Stimulated activated CD8-positive, alpha-beta memory T cell treated with anti-CD3 and anti-CD28 coated beads, Interleukin-2, amount 100 ng/mL, for 1 hour (primary cell): Measurements from ENCODE around the gene SPAG9.
"Not testable (repeated sequence)": the region's sequence is repeated elsewhere in the genome, so short reads cannot be mapped to it uniquely, and the experiment has no call there.

Experiments used
- DNase-seq, 2 donors: peaks; one replicate each; pipeline ENCODE4 v3.0.0-alpha.2; 2020; ENCODE audit warnings: low read depth in 2 of 2

SPAG9 gene

GRCh38 chr17:51132964-51133319 is 12.3 kb upstream of the SPAG9 start:
- no peak for DNase-seq

DNA sequence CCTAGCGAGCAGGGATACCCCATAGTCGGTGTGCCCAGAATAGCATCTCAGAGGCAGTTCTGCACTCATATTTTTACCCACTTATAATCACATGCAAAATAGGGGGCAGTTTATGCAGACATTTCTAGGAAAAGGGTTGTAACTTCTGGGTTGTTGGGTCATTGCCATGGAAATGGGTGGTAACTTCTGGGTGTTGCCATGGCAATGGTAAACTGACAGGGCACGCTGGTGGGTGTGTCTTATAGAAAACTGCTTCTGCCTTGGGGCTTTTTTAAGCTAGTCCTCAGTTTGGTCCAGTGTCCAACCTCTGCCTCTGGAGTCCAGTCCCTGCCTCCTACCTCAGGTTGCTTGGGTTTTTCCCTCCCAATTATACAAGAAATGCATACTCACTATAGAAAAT is 7.4 kb upstream of the SPAG9 start:
- DNase-seq, result no peak

DNA sequence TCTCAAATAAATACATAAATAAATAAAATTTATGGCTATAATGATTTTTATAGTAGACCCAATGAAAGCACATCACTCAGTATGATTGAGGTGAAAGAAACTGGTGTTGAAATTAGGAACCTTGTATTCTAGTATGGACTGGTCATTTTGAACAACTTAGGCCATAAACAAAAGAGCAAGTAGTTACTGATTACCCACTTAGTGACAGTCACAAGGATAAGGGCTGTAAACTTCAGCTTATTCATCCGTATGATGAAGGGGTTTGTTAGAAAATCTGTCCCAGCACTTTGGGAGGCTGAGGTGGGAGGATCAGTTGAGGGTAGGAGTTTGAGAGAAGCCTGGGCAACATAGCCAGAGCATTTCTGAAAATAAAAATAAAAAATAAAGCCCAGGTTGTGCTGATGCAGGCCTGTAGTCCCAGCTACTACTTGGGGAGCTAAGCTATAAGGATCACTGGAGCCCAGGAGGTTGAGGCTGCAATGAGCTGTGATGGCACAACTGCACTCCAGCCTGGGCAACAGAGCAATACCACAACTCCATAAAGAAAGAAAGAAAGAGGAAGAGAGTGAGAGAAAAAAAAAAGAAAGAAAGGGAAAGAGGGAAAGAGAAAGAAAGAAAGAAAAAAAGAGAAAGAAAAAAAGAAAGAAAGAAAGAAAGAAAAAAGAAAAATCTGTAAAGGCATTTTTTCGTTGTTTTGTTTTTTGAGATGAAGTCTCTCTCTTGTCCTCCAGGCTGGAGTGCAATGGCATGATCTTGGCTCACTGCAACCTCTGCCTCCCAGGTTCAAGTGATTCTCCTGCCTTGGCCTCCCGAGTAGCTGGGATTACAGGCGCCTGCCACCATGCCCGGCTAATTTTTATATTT is 4.2 kb upstream of the SPAG9 start:
- DNase-seq, result no peak

- not testable (repeated sequence) for DNase-seq
These were observed 1.9 kb upstream of the SPAG9 start for GRCh38 chr17:51122473-51123115.

- DNase-seq, result peak; percentile 63 to 71
These were observed 1.2 kb upstream of the SPAG9 start for GRCh38 chr17:51121620-51122472.

- peak in 1 of 2 donors; percentile 20 for DNase-seq
These were observed 320 bp downstream of the SPAG9 start for GRCh38 chr17:51120357-51120738.

- DNase-seq, result peak; percentile 11 to 13
These were observed 982 bp downstream of the SPAG9 start for GRCh38 chr17:51119415-51120356.

- DNase-seq, result no peak
These were observed 2.1 kb downstream of the SPAG9 start for GRCh38 chr17:51118330-51119195.

DNA sequence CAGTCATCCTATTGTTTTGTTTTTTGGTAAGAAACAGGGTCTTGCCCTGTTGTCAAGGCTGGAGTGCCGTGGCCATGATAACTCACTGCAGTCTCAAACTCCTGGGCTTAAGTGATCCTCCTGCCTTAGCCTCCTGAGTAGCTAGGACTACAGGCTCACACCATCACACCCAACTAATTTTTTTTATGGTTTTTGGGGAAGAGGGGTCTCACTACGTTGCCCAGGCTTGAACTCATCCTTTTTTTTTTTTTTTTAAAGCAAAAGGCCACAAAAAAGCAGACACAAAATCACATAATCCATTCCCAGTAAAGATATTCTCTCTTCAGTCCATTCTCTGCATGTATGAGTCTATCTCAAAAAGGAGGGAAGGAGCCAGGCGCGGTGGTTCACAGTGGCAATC is 5.5 kb downstream of the SPAG9 start:
- DNase-seq, result no peak

GRCh38 chr17:51112303-51113222 is 8.1 kb downstream of the SPAG9 start:
- not testable (repeated sequence) for DNase-seq

- DNase-seq, result no peak
These were observed 12.9 kb downstream of the SPAG9 start for GRCh38 chr17:51107778-51108177.

DNA sequence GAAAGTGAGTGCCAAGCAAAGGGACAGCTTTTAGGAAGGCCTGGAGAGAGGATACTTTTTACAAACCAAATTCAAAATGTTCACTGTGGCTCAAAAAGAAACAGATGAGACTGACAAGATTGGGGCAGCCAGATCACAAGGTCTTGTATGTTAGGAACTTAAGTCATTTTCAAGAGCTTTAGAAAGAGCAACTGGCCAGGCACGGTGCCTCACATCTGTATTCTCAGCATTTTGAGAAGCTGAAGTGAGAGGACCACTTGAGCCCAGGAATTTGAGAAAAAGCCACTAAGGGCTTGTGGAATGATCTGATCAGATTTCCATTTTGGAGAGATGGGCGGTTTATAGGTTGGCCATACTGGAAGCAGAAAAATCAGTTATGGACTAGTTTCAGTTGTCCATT is 17.2 kb downstream of the SPAG9 start:
- DNase-seq, result no peak

- DNase-seq, result no peak
These were observed 17.6 kb downstream of the SPAG9 start for GRCh38 chr17:51103050-51103449.

- no peak for DNase-seq
These were observed 22.8 kb downstream of the SPAG9 start for GRCh38 chr17:51097708-51098446.

DNA sequence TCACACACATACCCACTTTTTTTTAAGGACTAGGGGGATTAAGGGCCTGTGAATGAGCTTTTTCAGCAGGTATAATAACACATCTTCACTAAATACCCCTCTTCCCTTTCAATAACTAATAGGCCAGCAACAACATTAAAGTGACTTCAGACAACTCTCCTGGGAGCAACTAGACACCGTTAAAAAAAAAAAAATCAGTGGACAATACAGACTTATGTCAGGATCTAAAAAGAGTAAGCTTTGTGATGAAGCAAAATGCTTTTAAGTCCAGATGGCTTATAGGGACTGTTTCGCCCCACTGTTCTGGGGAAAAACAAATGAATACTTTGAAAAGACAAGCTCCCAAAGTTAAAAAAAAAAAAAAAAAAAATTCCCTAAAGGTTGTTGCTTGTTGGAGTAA is 29.0 kb downstream of the SPAG9 start:
- no peak for DNase-seq

- not testable (repeated sequence) for DNase-seq
These were observed 31.8 kb downstream of the SPAG9 start for GRCh38 chr17:51088868-51089267.

DNA sequence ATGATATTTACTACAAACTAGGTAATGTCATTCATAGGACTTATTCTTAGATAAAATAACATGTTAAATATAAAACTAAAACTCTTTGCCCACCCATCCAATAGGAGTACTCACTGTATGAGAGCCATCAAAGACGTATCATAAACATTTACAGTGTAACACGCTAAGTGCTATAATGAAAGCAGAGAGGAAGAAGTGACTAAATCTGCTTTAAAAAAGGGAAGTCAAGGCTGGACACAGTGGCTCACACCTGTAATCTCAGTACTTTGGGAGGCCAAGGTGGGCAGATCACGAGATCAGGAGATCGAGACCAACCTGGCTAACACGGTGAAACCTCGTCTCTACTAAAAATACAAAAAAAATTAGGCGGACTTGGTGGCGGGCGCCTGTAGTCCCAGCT is 32.4 kb downstream of the SPAG9 start:
- no peak for DNase-seq

DNA sequence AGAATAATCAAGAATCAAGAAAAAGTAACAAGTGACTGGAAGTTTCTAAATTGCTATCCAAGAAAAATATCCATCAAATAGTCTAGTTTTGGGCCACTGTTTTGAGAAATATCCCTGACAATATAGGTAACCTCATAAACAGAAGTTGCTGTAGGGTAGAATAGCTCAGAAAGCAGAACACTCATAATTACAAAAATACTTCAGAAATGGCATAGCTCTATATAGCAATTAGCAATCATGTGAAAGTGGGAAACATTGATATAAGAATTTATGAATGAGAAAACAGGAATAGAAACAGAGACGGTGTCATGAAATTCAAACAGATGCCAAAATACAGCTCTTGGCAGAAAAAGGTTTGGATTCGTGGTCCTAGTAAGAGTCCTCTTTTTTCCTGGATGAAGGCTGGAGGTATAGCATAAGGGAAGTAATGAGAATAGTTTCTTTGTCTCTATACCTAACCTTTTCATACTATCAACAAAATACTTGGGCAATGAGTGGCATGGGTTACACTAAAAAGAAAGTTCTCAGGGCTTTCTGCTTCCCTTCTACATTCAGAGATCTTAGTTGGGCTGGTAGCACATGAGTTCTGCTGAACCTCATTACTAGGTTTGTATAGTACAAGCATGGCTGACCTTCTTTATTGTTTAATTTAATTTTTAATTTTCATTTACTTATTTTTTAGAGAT is 33.5 kb downstream of the SPAG9 start:
- no peak for DNase-seq
